HG02610 (cell line): ENCODE data around the gene POLD3.

ENCODE experiments used
- ATAC-seq: cut with Tn5 transposase; IDR thresholded peaks from one replicate; pipeline ENCODE4 v1.9.1; 2021; ENCODE audit warnings: mild to moderate bottlenecking, moderate library complexity; ENCODE audit not compliant: unreplicated experiment

Gene POLD3

GRCh38 chr11:74686792-74687191, 94.4 kb downstream of the POLD3 start:
- no peak for ATAC-seq

- ATAC-seq = no peak
Observed at GRCh38 chr11:74687237-74688023, 95.0 kb downstream of the POLD3 start.

GRCh38 chr11:74689666-74690065, 97.3 kb downstream of the POLD3 start:
- no peak for ATAC-seq

- ATAC-seq = no peak
Observed at GRCh38 chr11:74691755-74692154, 99.4 kb downstream of the POLD3 start.
